ENCODE measurements around the gene GSG1. TPM values are rescaled to one million over a fixed set of nuclear protein-coding genes. Genes with fewer than 3 reads are reported as not detected.

Gene GSG1
- total RNA-seq, 1 donor from 2014 or later = not detected

DNA sequence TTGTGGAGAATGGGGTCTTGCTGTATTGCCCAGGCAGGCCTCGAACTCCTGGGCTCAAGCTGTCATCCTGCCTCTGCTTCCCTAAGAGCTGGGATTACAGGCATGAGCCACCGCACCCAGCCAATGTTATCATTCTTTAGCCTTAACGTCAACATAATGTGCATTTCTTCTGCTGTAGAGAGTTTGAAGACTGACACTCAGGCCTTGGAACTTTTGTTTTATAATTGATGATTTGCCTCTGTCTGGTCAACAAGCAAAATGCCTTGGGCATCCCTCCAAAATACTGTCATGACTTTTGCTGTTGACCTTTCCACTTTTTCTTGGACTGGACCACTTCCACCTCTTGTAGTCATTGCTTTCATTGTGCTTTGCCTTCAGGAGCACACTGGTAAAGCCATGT is 30.3 kb downstream of the GSG1 start:
- Mint-ChIP-seq H3K9me3 (ENCODE audit: low read depth) (no peaks in the 10 kb centered on the region), H3K27ac (ENCODE audit: unreplicated experiment) (no peak overlapping the region), H3K4me1 (ENCODE audit: low read depth) (peaks cover 11% of the 10 kb centered on the region), H3K4me3 (ENCODE audit: unreplicated experiment) (no peak overlapping the region), H3K27me3 (ENCODE audit: low read depth) (no peaks in the 10 kb centered on the region), H3K36me3 (ENCODE audit: low read depth) (peaks cover 22% of the 10 kb centered on the region)
- TF ChIP-seq, protein P1, sequence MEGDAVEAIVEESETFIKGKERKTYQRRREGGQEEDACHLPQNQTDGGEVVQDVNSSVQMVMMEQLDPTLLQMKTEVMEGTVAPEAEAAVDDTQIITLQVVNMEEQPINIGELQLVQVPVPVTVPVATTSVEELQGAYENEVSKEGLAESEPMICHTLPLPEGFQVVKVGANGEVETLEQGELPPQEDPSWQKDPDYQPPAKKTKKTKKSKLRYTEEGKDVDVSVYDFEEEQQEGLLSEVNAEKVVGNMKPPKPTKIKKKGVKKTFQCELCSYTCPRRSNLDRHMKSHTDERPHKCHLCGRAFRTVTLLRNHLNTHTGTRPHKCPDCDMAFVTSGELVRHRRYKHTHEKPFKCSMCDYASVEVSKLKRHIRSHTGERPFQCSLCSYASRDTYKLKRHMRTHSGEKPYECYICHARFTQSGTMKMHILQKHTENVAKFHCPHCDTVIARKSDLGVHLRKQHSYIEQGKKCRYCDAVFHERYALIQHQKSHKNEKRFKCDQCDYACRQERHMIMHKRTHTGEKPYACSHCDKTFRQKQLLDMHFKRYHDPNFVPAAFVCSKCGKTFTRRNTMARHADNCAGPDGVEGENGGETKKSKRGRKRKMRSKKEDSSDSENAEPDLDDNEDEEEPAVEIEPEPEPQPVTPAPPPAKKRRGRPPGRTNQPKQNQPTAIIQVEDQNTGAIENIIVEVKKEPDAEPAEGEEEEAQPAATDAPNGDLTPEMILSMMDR (IDR thresholded peaks at IDR 0.05) = no peak
- DNase-seq (ENCODE audit: low spot score) = no peak

DNA sequence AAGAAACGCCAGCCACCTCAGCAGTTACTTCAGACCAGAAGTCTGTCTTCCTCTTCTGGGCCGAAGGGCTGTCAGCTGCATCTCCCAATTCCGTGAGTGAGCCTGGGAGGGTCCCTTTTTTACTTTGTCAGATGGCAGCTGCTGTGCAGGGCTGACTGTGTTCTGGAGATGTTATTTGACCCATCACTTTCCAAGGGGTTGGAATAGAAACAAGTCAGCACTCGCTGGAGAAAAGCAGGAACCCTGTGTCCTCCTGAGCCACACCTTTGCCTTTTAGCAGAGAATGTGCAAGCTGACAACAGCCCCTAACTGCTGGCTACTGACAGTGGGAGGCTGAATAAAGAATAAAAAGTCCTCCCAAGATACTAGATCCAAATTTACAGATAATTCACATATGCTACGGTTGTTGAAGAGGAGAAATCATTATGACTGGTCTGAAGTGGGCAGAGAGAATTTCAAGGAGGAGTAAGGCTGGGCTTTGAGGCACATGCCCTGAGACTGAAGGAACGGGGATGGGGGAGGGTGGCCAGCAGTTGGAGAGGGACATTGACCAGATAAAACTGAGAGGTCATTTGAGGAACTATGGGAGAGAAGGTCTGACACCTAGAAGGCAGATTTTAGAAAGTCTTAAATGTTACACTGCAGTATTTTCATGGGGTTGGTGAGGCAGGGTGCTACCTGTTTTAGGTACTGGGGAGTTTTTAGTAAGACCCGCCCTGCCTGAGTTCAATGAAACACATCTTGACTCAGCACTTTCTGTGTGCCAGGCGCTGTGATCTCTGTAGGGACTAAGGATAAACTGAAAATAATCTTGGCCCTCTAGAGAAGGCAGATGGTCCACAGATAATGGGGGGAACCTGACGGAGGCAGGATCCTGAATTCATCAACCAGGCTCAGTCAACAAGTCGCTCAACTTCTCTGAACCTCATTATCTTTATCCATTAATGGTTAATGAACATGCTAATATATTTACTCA is 31.9 kb downstream of the GSG1 start:
- no peaks in the 10 kb centered on the region for H3K9me3 Mint-ChIP-seq (ENCODE audit: low read depth)
- TF ChIP-seq, protein P1 (IDR thresholded peaks at IDR 0.05) = no peak
- H3K4me1 Mint-ChIP-seq (ENCODE audit: low read depth) = peaks cover 11% of the 10 kb centered on the region
- peaks cover 26% of the 10 kb centered on the region for H3K36me3 Mint-ChIP-seq (ENCODE audit: low read depth)
- H3K27ac Mint-ChIP-seq (ENCODE audit: unreplicated experiment) = no peak overlapping the region
- no peak overlapping the region for H3K4me3 Mint-ChIP-seq (ENCODE audit: unreplicated experiment)
- DNase-seq (ENCODE audit: low spot score) = no peak
- H3K27me3 Mint-ChIP-seq (ENCODE audit: low read depth) = no peaks in the 10 kb centered on the region

DNA sequence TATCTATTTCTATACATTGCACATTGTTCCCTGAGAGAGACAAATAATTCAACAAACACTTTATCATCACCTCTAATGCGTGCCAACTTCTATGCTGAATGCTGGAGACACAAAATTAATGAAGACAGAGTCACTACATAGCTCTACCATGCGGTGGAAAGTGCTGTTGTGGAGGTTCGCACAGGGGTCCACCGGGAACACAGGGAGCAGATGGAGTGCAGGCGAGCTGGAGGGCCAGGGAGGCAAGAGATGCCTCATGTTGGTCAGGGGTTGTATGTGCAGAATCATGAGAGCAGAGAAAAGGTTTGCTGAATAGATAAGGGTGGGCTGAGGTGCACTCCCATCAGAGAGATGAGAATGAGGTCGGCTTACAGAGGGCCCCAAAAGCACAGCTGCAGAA is 34.1 kb downstream of the GSG1 start:
- TF ChIP-seq, protein P1 (IDR thresholded peaks at IDR 0.05) = no peak
- Mint-ChIP-seq H3K9me3 (ENCODE audit: low read depth) (no peaks in the 10 kb centered on the region), H3K4me1 (ENCODE audit: low read depth) (peaks cover 3% of the 10 kb centered on the region), H3K36me3 (ENCODE audit: low read depth) (peaks cover 21% of the 10 kb centered on the region), H3K27me3 (ENCODE audit: low read depth) (no peaks in the 10 kb centered on the region), H3K27ac (ENCODE audit: unreplicated experiment) (no peak overlapping the region), H3K4me3 (ENCODE audit: unreplicated experiment) (no peak overlapping the region)
- no peak for DNase-seq (ENCODE audit: low spot score)

DNA sequence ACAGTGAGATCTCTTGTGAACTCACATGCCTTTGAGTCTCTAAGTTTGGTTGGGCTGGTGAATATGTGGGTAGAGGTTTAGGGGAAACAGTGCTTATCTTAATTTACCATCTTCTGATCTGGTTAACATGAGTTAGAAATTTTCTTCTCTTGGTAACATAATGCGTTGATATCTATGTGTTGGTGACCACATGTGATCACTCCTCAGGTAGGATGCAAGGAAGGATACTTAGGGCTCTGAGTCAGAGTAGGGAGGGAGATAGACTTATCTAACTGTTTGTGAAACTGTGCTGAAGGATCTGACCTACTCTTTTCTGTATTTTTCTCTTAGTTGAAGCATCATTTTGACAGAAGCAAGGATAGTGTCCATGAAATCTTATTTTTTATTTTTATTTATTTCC is 36.1 kb downstream of the GSG1 start:
- DNase-seq (ENCODE audit: low spot score) = no peak
- Mint-ChIP-seq H3K36me3 (ENCODE audit: low read depth) (peaks cover 13% of the 10 kb centered on the region), H3K27ac (ENCODE audit: unreplicated experiment) (no peak overlapping the region), H3K9me3 (ENCODE audit: low read depth) (no peaks in the 10 kb centered on the region), H3K27me3 (ENCODE audit: low read depth) (no peaks in the 10 kb centered on the region), H3K4me3 (ENCODE audit: unreplicated experiment) (no peak overlapping the region), H3K4me1 (ENCODE audit: low read depth) (no peaks in the 10 kb centered on the region)
- TF ChIP-seq, protein P1 (IDR thresholded peaks at IDR 0.05) = no peak

DNA sequence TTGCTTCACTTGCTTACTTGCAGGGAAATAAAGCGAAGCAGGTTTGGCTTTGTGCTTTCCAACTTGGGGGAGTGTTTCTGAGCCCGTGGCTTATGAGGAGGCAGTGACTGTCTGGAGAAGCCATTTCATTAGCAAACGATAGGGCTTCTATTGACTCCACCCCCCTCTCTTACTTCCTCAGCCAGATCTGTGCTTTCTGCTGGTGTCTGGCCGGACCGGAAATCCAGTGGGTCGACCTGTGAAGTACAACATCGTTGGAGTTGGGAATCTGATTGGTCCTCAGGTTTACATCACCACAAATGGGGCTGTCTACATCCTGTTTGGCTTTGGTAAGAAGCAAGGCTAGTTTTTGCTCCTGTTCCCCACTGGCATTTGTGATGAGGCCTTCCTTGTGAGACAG is 37.0 kb downstream of the GSG1 start:
- H3K4me3 Mint-ChIP-seq (ENCODE audit: unreplicated experiment) = no peak overlapping the region
- DNase-seq (ENCODE audit: low spot score) = no peak
- H3K9me3 Mint-ChIP-seq (ENCODE audit: low read depth) = no peaks in the 10 kb centered on the region
- H3K36me3 Mint-ChIP-seq (ENCODE audit: low read depth) = peaks cover 18% of the 10 kb centered on the region
- H3K4me1 Mint-ChIP-seq (ENCODE audit: low read depth) = no peaks in the 10 kb centered on the region
- no peak overlapping the region for H3K27ac Mint-ChIP-seq (ENCODE audit: unreplicated experiment)
- TF ChIP-seq, protein P1 (IDR thresholded peaks at IDR 0.05) = no peak
- H3K27me3 Mint-ChIP-seq (ENCODE audit: low read depth) = no peaks in the 10 kb centered on the region

Measured in chondrocyte (in vitro differentiated cells).